ENCODE results near the gene LRIG1.

GRCh38 chr3:66449411-66449974 lies 51.3 kb downstream of the LRIG1 start:
- TF ChIP-seq CTCF (IDR thresholded peaks at IDR 0.05) (no peak), POLR2AphosphoS5 (IDR thresholded peaks at IDR 0.05) (no peak), POLR2A (IDR thresholded peaks at IDR 0.05) (no peak), EP300 (IDR thresholded peaks at IDR 0.05) (no peak)

All from sigmoid colon (tissue), 4 donors.